DND-41 (cell line): ENCODE measurements around the gene PRDX6.

Experiments
- ATAC-seq: fragments of 200-7000 bp; cut with Tn5 transposase; 3 replicates; pipeline ENCODE4 v1.9.1; 2021; ENCODE audit warnings: low read depth; ENCODE audit not compliant: insufficient read depth
- DNase-seq: peaks from one replicate; pipeline ENCODE4 v3.0.0-alpha.2; 2020
- H2AFZ ChIP-seq: 2 replicates; pipeline ENCODE4 v1.6.0; 2012; ENCODE audit warnings: low read depth, low read length
- H3K27ac ChIP-seq: 2 replicates; pipeline ENCODE4 v1.5.1; 2012; ENCODE audit warnings: low read length, inconsistent platforms
- H3K27me3 ChIP-seq: fragments of 200-600 bp; sonication (generic); 2 replicates; pipeline ENCODE4 v1.6.0; 2012; ENCODE audit warnings: low read length, mild to moderate bottlenecking, inconsistent platforms; ENCODE audit not compliant: insufficient read depth, poor library complexity
- H3K36me3 ChIP-seq: 2 replicates; pipeline ENCODE4 v1.5.1; 2012; ENCODE audit warnings: low read length, inconsistent platforms; ENCODE audit not compliant: insufficient read depth
- H3K4me1 ChIP-seq: 2 replicates; pipeline ENCODE4 v1.5.1; 2012; ENCODE audit warnings: mild to moderate bottlenecking, low read length; ENCODE audit not compliant: insufficient read depth
- H3K4me2 ChIP-seq: 2 replicates; pipeline ENCODE4 v1.6.0; 2012; ENCODE audit warnings: mild to moderate bottlenecking, moderate library complexity, low read length, inconsistent platforms; ENCODE audit not compliant: insufficient read depth
- H3K4me3 ChIP-seq, 2 experiments: fragments of 200-600 bp in 1 of 2; shearing (Covaris generic) in 1 of 2; 2 replicates each; pipeline ENCODE4 v1.5.1; 2012 to 2016; ENCODE audit warnings: inconsistent platforms in 2 of 2, low read length in 2 of 2, mild to moderate bottlenecking in 2 of 2, low read depth in 1 of 2, moderate library complexity in 1 of 2
- H3K79me2 ChIP-seq: 2 replicates; pipeline ENCODE4 v1.6.0; 2012; ENCODE audit warnings: low read length, inconsistent platforms; ENCODE audit not compliant: insufficient read depth
- H3K9ac ChIP-seq: 2 replicates; pipeline ENCODE4 v1.6.0; 2012; ENCODE audit warnings: low read depth, mild to moderate bottlenecking, inconsistent platforms, low read length, moderate library complexity
- H3K9me3 ChIP-seq: 2 replicates; pipeline ENCODE4 v1.5.1; 2012; ENCODE audit warnings: low read length, moderate library complexity, mild to moderate bottlenecking, inconsistent platforms; ENCODE audit not compliant: insufficient read depth, severe bottlenecking
- H4K20me1 ChIP-seq: 2 replicates; pipeline ENCODE4 v1.6.0; 2012; ENCODE audit warnings: low read length; ENCODE audit not compliant: insufficient read depth
- EZH2 ChIP-seq: IDR thresholded peaks from 3 replicates; pipeline ENCODE4 v1.6.1; 2012; ENCODE audit warnings: borderline replicate concordance, low read depth, mild to moderate bottlenecking, moderate library complexity, low read length, inconsistent platforms; ENCODE audit not compliant: severe bottlenecking
- TF ChIP-seq, protein P1 (sequence below): IDR thresholded peaks from 2 replicates; pipeline ENCODE4 v1.5.1; 2012; ENCODE audit warnings: borderline replicate concordance, low read length, moderate library complexity, mild to moderate bottlenecking; ENCODE audit not compliant: poor library complexity, severe bottlenecking; ENCODE audit errors: extremely low read depth

The PRDX6 gene

GRCh38 chr1:173436841-173437428 lies 40.2 kb upstream of the PRDX6 start:
- TF ChIP-seq EZH2 = no peak
- TF ChIP-seq, protein P1, sequence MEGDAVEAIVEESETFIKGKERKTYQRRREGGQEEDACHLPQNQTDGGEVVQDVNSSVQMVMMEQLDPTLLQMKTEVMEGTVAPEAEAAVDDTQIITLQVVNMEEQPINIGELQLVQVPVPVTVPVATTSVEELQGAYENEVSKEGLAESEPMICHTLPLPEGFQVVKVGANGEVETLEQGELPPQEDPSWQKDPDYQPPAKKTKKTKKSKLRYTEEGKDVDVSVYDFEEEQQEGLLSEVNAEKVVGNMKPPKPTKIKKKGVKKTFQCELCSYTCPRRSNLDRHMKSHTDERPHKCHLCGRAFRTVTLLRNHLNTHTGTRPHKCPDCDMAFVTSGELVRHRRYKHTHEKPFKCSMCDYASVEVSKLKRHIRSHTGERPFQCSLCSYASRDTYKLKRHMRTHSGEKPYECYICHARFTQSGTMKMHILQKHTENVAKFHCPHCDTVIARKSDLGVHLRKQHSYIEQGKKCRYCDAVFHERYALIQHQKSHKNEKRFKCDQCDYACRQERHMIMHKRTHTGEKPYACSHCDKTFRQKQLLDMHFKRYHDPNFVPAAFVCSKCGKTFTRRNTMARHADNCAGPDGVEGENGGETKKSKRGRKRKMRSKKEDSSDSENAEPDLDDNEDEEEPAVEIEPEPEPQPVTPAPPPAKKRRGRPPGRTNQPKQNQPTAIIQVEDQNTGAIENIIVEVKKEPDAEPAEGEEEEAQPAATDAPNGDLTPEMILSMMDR = no peak
- Histone ChIP-seq H3K27me3 (no peaks in the 10 kb centered on the region), H4K20me1 (no peaks in the 10 kb centered on the region), H3K4me3 (no peak overlapping the region), H3K9ac (no peak overlapping the region), H3K4me2 (no peak overlapping the region), H3K36me3 (no peaks in the 10 kb centered on the region), H3K9me3 (no peaks in the 10 kb centered on the region), H3K27ac (no peak overlapping the region), H3K79me2 (no peaks in the 10 kb centered on the region), H3K4me1 (no peaks in the 10 kb centered on the region), H2AFZ (no peak overlapping the region)
- no peak for DNase-seq
- ATAC-seq = no peak

DNA sequence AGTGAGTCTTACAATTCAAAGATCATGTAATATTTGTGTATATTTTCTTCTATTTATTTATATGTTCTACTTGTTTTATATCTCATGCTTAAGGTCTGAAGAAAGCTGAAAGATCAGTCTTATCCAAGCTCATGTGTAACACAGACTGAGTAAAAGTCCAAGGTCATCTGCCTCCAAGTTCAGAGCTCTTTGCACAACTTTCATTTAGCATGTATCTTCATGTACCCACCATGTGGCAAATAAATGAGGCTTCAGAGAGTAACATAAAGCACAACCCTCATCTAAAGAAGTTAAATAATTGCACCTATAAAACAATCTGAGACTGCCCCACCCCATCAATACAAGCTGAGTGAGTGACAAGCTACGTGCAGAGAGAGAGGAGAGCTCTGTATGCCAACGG lies 38.5 kb upstream of the PRDX6 start:
- H3K79me2 ChIP-seq = no peaks in the 10 kb centered on the region
- H3K9me3 ChIP-seq = no peaks in the 10 kb centered on the region
- H3K27ac ChIP-seq = no peak overlapping the region
- TF ChIP-seq, protein P1 = no peak
- no peak for TF ChIP-seq EZH2
- no peak overlapping the region for H2AFZ ChIP-seq
- H3K27me3 ChIP-seq = no peaks in the 10 kb centered on the region
- no peak overlapping the region for H3K4me3 ChIP-seq
- no peaks in the 10 kb centered on the region for H3K4me1 ChIP-seq
- DNase-seq (no peak), ATAC-seq (no peak)
- no peaks in the 10 kb centered on the region for H4K20me1 ChIP-seq
- H3K4me2 ChIP-seq = no peak overlapping the region
- H3K36me3 ChIP-seq = no peaks in the 10 kb centered on the region
- no peak overlapping the region for H3K9ac ChIP-seq

- no peak for TF ChIP-seq EZH2
- TF ChIP-seq, protein P1 = no peak
- no peak for ATAC-seq
- H3K9ac ChIP-seq = no peak overlapping the region
- no peak for DNase-seq
- no peaks in the 10 kb centered on the region for H3K4me1 ChIP-seq
- H3K27me3 ChIP-seq = no peaks in the 10 kb centered on the region
- no peak overlapping the region for H3K4me2 ChIP-seq
- no peaks in the 10 kb centered on the region for H3K36me3 ChIP-seq
- no peak overlapping the region for H3K27ac ChIP-seq
- H3K9me3 ChIP-seq = no peaks in the 10 kb centered on the region
- no peaks in the 10 kb centered on the region for H4K20me1 ChIP-seq
- H3K4me3 ChIP-seq = no peak overlapping the region
- H2AFZ ChIP-seq = no peak overlapping the region
- no peaks in the 10 kb centered on the region for H3K79me2 ChIP-seq
These were observed 36.7 kb upstream of the PRDX6 start for GRCh38 chr1:173440430-173440829.

DNA sequence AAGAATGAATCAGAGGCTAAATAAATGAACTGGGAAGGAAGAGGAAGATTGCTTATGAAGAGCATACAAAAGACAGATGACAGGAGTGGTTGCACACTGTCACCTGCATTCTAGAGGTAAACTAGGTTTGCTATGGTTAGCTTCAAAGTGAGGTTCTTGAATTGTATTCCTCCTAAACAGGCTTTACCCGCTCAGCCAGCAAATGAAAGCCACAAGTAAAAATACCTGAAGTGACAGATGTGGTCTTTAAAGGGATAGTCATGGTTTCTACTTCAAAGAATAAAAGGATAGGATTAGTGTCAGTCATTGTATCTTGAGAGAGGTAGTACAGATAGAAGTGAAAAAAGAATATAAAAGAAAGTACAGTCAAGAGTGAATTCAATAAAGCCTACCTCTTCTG lies 32.4 kb upstream of the PRDX6 start:
- H3K4me3 ChIP-seq = no peak overlapping the region
- DNase-seq (peak; percentile 11), ATAC-seq (peak; percentile 91)
- TF ChIP-seq EZH2 = no peak
- TF ChIP-seq, protein P1 = no peak
- no peak overlapping the region for H3K9ac ChIP-seq
- peaks cover 10% of the 10 kb centered on the region; the same call in 1 of the 2 replicates for H3K36me3 ChIP-seq
- no peaks in the 10 kb centered on the region for H3K27me3 ChIP-seq
- H3K27ac ChIP-seq = no peak overlapping the region
- no peaks in the 10 kb centered on the region for H3K4me1 ChIP-seq
- H4K20me1 ChIP-seq = no peaks in the 10 kb centered on the region
- H3K4me2 ChIP-seq = no peak overlapping the region
- H2AFZ ChIP-seq = no peak overlapping the region
- no peaks in the 10 kb centered on the region for H3K79me2 ChIP-seq
- H3K9me3 ChIP-seq = peaks cover 14% of the 10 kb centered on the region
